ENCODE measurements around the gene CCL4L2. TPM values are rescaled to one million over a fixed set of nuclear protein-coding genes. Genes with fewer than 3 reads are reported as not detected.

The CCL4L2 gene
- total and polyA plus RNA-seq, 2 of the 8 experiments (the other 6 are each of a cell fraction or from before 2014, with no cell fraction given) = not detected

DNA sequence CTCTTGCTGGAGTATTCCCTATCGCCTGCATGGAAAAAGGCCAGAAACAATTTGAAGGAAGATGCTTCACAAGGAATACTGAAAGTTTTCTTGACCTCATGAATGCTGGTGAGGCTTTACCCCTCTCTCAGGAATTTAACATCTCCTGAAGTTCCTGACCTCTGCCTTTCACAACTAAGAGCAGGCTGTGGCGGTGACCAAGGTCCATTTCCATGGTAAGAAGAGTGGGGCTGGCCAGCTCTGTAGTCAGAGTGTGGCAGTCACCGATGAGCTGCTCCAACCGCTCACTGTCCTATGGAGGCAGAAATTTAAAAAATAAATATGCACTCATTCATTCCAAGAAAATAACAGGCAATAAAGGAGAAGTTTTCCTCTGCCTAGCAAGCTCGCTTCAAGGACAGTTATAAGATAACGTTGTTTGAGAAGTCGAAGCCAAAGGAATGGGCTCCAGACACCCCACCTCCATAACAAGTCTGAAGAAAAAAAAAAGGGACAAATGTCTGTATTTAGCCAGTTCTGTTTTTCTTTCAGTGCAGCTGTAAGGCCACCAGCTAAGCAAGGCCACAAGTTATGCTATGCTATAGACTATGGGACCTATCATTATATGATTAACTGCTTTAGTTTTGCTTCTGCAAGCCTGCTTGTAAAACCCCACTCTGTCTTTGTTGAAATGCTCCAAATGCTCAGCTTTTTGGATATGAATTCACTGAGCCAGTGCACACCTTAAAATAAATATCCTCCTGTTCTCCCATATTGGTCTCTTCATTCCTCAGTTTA, 6.0 kb upstream of the CCL4L2 start (continued):
- TF ChIP-seq TAF1 (IDR thresholded peaks at IDR 0.05; ENCODE audit: low read depth, low read length) (no peak), KDM5A (IDR thresholded peaks at IDR 0.05; ENCODE audit: low read length) (no peak), SIN3A (conservative IDR thresholded peaks at IDR 0.05 in 1 of 2, IDR thresholded peaks at IDR 0.05 in 1 of 2; ENCODE audit: low read depth in 1 of 2, low read length in 2 of 2) (no peak), SP4 (IDR thresholded peaks at IDR 0.05; ENCODE audit: low read length) (no peak), EP300 (IDR thresholded peaks at IDR 0.05; ENCODE audit: borderline replicate concordance in 1 of 2, low read depth in 2 of 2, low read length in 2 of 2) (no peak), RFX5 (IDR thresholded peaks at IDR 0.05; ENCODE audit: borderline replicate concordance, low read depth, low read length) (no peak), CREB1 (IDR thresholded peaks at IDR 0.05) (no peak)

All from H1 (cell line).